H1 (cell line): Measurements from ENCODE around the gene ZNF202. TPM values are rescaled to one million over a fixed set of nuclear protein-coding genes. Genes with fewer than 3 reads are reported as not detected.

Experiments
- CTCF ChIA-PET: fragments of 300-600 bp; sonication (Branson Sonifier 250); formaldehyde crosslinking; loops from one replicate; lab custom pipeline; 2021; ENCODE audit not compliant: partially characterized antibody; lab: Charles Lee
- POLR2A ChIA-PET: fragments of 300-600 bp; sonication (Branson Sonifier 250); formaldehyde crosslinking; loops from one replicate; lab custom pipeline; 2021; ENCODE audit warnings: inconsistent platforms; ENCODE audit not compliant: partially characterized antibody; lab: Charles Lee
- DNase-seq, 2 experiments: peaks; one replicate each; pipeline versions ENCODE4 v3.0.0 to v3.0.0-alpha.2; 2010 to 2022; ENCODE audit warnings: low spot score in 2 of 2, low read depth in 1 of 2, mixed read lengths in 1 of 2
- FAIRE-seq: peaks from 2 replicates; lab custom pipeline; 2011; peaks lifted over from hg19 to GRCh38; lab: Jason Lieb, UNC
- H2AFZ ChIP-seq: 2 replicates; pipeline ENCODE4 v1.8.1; 2012; ENCODE audit warnings: low read length, inconsistent platforms
- H2AK5ac ChIP-seq: 2 replicates; pipeline ENCODE4 v1.6.1; 2013; ENCODE audit warnings: low read depth, low read length
- H2BK120ac ChIP-seq: replicated peaks from 2 replicates; pipeline ENCODE3; 2013; ENCODE audit warnings: low read depth, low read length, inconsistent platforms
- H2BK12ac ChIP-seq: 2 replicates; pipeline ENCODE4 v1.6.1; 2013; ENCODE audit warnings: low read depth, low read length
- H2BK15ac ChIP-seq: 2 replicates; pipeline ENCODE4 v1.6.1; 2013; ENCODE audit warnings: low read length
- H2BK20ac ChIP-seq: 2 replicates; pipeline ENCODE4 v1.6.1; 2013; ENCODE audit warnings: low read length
- H2BK5ac ChIP-seq: 2 replicates; pipeline ENCODE4 v1.6.1; 2013; ENCODE audit warnings: low read depth, low read length
- H3K14ac ChIP-seq: 2 replicates; pipeline ENCODE4 v1.6.1; 2013; ENCODE audit warnings: inconsistent platforms; ENCODE audit not compliant: insufficient read length
- H3K18ac ChIP-seq: 2 replicates; pipeline ENCODE4 v1.6.1; 2013; ENCODE audit warnings: low read length; ENCODE audit errors: extremely low read depth
- H3K23ac ChIP-seq: 2 replicates; pipeline ENCODE4 v1.6.1; 2013; ENCODE audit warnings: inconsistent platforms; ENCODE audit not compliant: insufficient read length
- H3K23me2 ChIP-seq: 2 replicates; pipeline ENCODE4 v1.6.1; 2013; ENCODE audit warnings: low read depth, low read length
- H3K27ac ChIP-seq: 2 replicates; pipeline ENCODE4 v1.6.1; 2011; ENCODE audit warnings: low read depth, low read length, inconsistent platforms
- H3K27me3 ChIP-seq, 4 experiments: replicated peaks in 1 of 4; 1 replicate in 1 of 4; 2 replicates in 3 of 4; pipeline versions ENCODE4 v1.6.1 to v1.8.1; 2011 to 2013; ENCODE audit warnings: low read length in 3 of 4, mild to moderate bottlenecking in 3 of 4, inconsistent platforms in 2 of 4, mixed read lengths in 2 of 4, moderate library complexity in 1 of 4; ENCODE audit not compliant: control insufficient read depth in 3 of 4, insufficient read depth in 3 of 4; ENCODE audit errors: extremely low read depth in 1 of 4
- H3K36me3 ChIP-seq, 4 experiments: 2 replicates each; pipeline versions ENCODE4 v1.6.1 to v1.8.1; 2011 to 2013; ENCODE audit warnings: mild to moderate bottlenecking in 4 of 4, low read length in 3 of 4, moderate library complexity in 2 of 4, control low read depth in 1 of 4, inconsistent platforms in 1 of 4; ENCODE audit not compliant: insufficient read depth in 4 of 4, control insufficient read depth in 2 of 4
- H3K4ac ChIP-seq: replicated peaks from 2 replicates; pipeline ENCODE3; 2013; ENCODE audit warnings: low read length, low read depth, mixed read lengths, inconsistent platforms; ENCODE audit not compliant: insufficient read length
- H3K4me1 ChIP-seq, 4 experiments: replicated peaks in 1 of 4; 1 replicate in 1 of 4; 2 replicates in 3 of 4; pipeline versions ENCODE4 v1.6.1 to v1.8.1; 2011 to 2013; ENCODE audit warnings: low read length in 3 of 4, inconsistent platforms in 2 of 4, mixed read lengths in 1 of 4; ENCODE audit not compliant: insufficient read depth in 4 of 4, control insufficient read depth in 3 of 4
- H3K4me2 ChIP-seq, 2 experiments: 2 replicates each; pipeline versions ENCODE4 v1.6.1 to v1.8.1; 2011 to 2013; ENCODE audit warnings: low read depth in 2 of 2, low read length in 2 of 2, control low read depth in 1 of 2, inconsistent platforms in 1 of 2, mild to moderate bottlenecking in 1 of 2; ENCODE audit not compliant: insufficient read depth in 1 of 2
- H3K4me3 ChIP-seq, 4 experiments: fragments of 200-600, 300-600 bp in 1 of 4; sonication (generic), shearing (Covaris generic), sonication (Bioruptor Twin) in 1 of 4; 2 replicates each; pipeline versions ENCODE4 v1.5.1 to v1.8.1; 2011 to 2016; ENCODE audit warnings: low read length in 4 of 4, low read depth in 3 of 4, control low read depth in 2 of 4, inconsistent platforms in 2 of 4, mild to moderate bottlenecking in 2 of 4, mixed read lengths in 1 of 4, moderate library complexity in 1 of 4; ENCODE audit not compliant: insufficient read depth in 2 of 4; ENCODE audit errors: extremely low read depth in 1 of 4
- H3K56ac ChIP-seq: replicated peaks from 2 replicates; pipeline ENCODE3; 2013; ENCODE audit warnings: low read depth, mild to moderate bottlenecking, mixed read lengths, low read length, inconsistent platforms; ENCODE audit not compliant: insufficient read length
- H3K79me1 ChIP-seq: 2 replicates; pipeline ENCODE4 v1.6.1; 2013; ENCODE audit warnings: low read depth, low read length, control low read depth
- H3K79me2 ChIP-seq, 2 experiments: 2 replicates each; pipeline versions ENCODE4 v1.6.1 to v1.8.1; 2012 to 2013; ENCODE audit warnings: low read length in 2 of 2, mild to moderate bottlenecking in 2 of 2, inconsistent platforms in 1 of 2; ENCODE audit not compliant: insufficient read depth in 2 of 2, control insufficient read depth in 1 of 2
- H3K9ac ChIP-seq, 4 experiments: replicated peaks in 1 of 4; 1 replicate in 1 of 4; 2 replicates in 3 of 4; pipeline versions ENCODE4 v1.6.1 to v1.8.1; 2011 to 2013; ENCODE audit warnings: low read depth in 3 of 4, low read length in 3 of 4, control low read depth in 2 of 4, mild to moderate bottlenecking in 2 of 4, moderate library complexity in 2 of 4, inconsistent platforms in 1 of 4; ENCODE audit errors: extremely low read depth in 1 of 4
- H3K9me3 ChIP-seq, 2 experiments: 2 replicates each; pipeline versions ENCODE4 v1.6.1 to v1.8.1; 2012 to 2013; ENCODE audit warnings: mild to moderate bottlenecking in 2 of 2, moderate library complexity in 2 of 2, control low read depth in 1 of 2, inconsistent platforms in 1 of 2, low read depth in 1 of 2, low read length in 1 of 2, mixed read lengths in 1 of 2; ENCODE audit not compliant: insufficient read depth in 2 of 2
- H4K20me1 ChIP-seq, 2 experiments: replicated peaks in 1 of 2; 2 replicates each; pipeline versions ENCODE3 to v1.8.1; 2011 to 2013; ENCODE audit warnings: inconsistent platforms in 2 of 2, low read length in 2 of 2, mild to moderate bottlenecking in 1 of 2; ENCODE audit not compliant: insufficient read depth in 2 of 2, control insufficient read depth in 1 of 2
- H4K5ac ChIP-seq: 2 replicates; pipeline ENCODE4 v1.6.1; 2013; ENCODE audit warnings: low read length, low read depth, mixed read lengths, inconsistent platforms; ENCODE audit not compliant: insufficient read length
- H4K8ac ChIP-seq: 2 replicates; pipeline ENCODE4 v1.8.0; 2013; ENCODE audit warnings: mild to moderate bottlenecking, moderate library complexity, low read length, inconsistent platforms; ENCODE audit not compliant: insufficient read depth; ENCODE audit errors: extremely low read depth
- H4K91ac ChIP-seq: replicated peaks from 2 replicates; pipeline ENCODE3; 2013; ENCODE audit warnings: low read length, mixed read lengths, inconsistent platforms; ENCODE audit not compliant: insufficient read length
- CTCF ChIP-seq, 3 experiments: IDR thresholded peaks; 1 replicate in 2 of 3; 2 replicates in 1 of 3; pipeline versions ENCODE4 v1.5.1 to v1.6.1; 2011; ENCODE audit warnings: low read length in 3 of 3, mild to moderate bottlenecking in 3 of 3, inconsistent platforms in 2 of 3, low read depth in 1 of 3, moderate library complexity in 1 of 3; ENCODE audit not compliant: insufficient read depth in 1 of 3; ENCODE audit errors: control extremely low read depth in 1 of 3
- E2F6 ChIP-seq: IDR thresholded peaks from 2 replicates; pipeline ENCODE4 v1.6.1; 2012; ENCODE audit warnings: inconsistent platforms
- EP300 ChIP-seq, 2 experiments: IDR thresholded peaks; 1 replicate in 1 of 2; 2 replicates in 1 of 2; pipeline ENCODE4 v1.6.1; 2011 to 2012; ENCODE audit warnings: low read depth in 2 of 2, low read length in 2 of 2, mild to moderate bottlenecking in 2 of 2, borderline replicate concordance in 1 of 2, inconsistent platforms in 1 of 2, moderate library complexity in 1 of 2
- JUN ChIP-seq: IDR thresholded peaks from 2 replicates; pipeline ENCODE4 v1.6.1; 2011; ENCODE audit warnings: low read depth, mild to moderate bottlenecking, improper control_type of control experiment, low read length
- JUND ChIP-seq: IDR thresholded peaks from 2 replicates; pipeline ENCODE4 v1.6.1; 2011; ENCODE audit warnings: mild to moderate bottlenecking, improper control_type of control experiment, low read length
- RAD21 ChIP-seq, 2 experiments: IDR thresholded peaks in 1 of 2; conservative IDR thresholded peaks in 1 of 2; 2 replicates each; pipeline ENCODE4 v1.6.1; 2011; ENCODE audit warnings: low read depth in 2 of 2, low read length in 2 of 2, improper control_type of control experiment in 1 of 2, inconsistent platforms in 1 of 2, mild to moderate bottlenecking in 1 of 2, moderate library complexity in 1 of 2
- SAP30 ChIP-seq: fragments of 300-600 bp; sonication (generic); IDR thresholded peaks from 2 replicates; pipeline ENCODE4 v1.7.1; 2012; ENCODE audit warnings: low read length, moderate library complexity, mild to moderate bottlenecking, inconsistent platforms; ENCODE audit not compliant: insufficient read depth, insufficient replicate concordance
- SIRT6 ChIP-seq: IDR thresholded peaks from one replicate; pipeline ENCODE4 v1.7.1; 2012; ENCODE audit warnings: low read length, inconsistent platforms
- TCF12 ChIP-seq: IDR thresholded peaks from 2 replicates; pipeline ENCODE4 v1.6.1; 2011; ENCODE audit warnings: low read depth, mild to moderate bottlenecking, low read length
- WGBS, 2 experiments: shearing (Covaris generic) in 1 of 2; methylation state at CpG; one replicate each; pipeline versions ENCODE4 v1.1.6 to v1.1.7; 2013 to 2015; ENCODE audit warnings: low lambda C conversion rate in 2 of 2, mixed read lengths in 2 of 2, inconsistent platforms in 1 of 2, low coverage in 1 of 2, missing lambda C conversion rate in 1 of 2; ENCODE audit not compliant: insufficient replicate concordance in 2 of 2, insufficient coverage in 1 of 2, insufficient read length in 1 of 2; ENCODE audit errors: extremely low coverage in 1 of 2, missing lambda C conversion rate in 1 of 2; 5-methylcytosine and 5-hydroxymethylcytosine counted together
- polyA plus RNA-seq, 7 experiments: library from polyadenylated mRNA; depleted of rRNA in 3 of 7; stranded (reverse) in 5 of 7; unstranded in 2 of 7; fragments of >200 nt in 5 of 7; fragments of 200-250 nt in 2 of 7; gene quantifications; 1 replicate in 5 of 7; 2 replicates in 1 of 7; 4 replicates in 1 of 7; pipeline versions ENCODE4 v1.2.1 to v1.2.3, GENCODE V29; 2011 to 2013; ENCODE audit warnings: missing spikeins in 2 of 7, mixed read lengths in 2 of 7
- total RNA-seq: library from RNA; stranded (reverse); fragmentation: NEBNext Ultra II Directional; extraction: Animal tissue kit (Norgen Biotek cat#: 25700); gene quantifications from 2 replicates; pipeline ENCODE4 v1.2.1, GENCODE V29; 2021

Gene ZNF202
- total and polyA plus RNA-seq, 2 of the 8 experiments (the other 6 are each of a cell fraction or from before 2014, with no cell fraction given), result 14.1 to 33.9 TPM

DNA sequence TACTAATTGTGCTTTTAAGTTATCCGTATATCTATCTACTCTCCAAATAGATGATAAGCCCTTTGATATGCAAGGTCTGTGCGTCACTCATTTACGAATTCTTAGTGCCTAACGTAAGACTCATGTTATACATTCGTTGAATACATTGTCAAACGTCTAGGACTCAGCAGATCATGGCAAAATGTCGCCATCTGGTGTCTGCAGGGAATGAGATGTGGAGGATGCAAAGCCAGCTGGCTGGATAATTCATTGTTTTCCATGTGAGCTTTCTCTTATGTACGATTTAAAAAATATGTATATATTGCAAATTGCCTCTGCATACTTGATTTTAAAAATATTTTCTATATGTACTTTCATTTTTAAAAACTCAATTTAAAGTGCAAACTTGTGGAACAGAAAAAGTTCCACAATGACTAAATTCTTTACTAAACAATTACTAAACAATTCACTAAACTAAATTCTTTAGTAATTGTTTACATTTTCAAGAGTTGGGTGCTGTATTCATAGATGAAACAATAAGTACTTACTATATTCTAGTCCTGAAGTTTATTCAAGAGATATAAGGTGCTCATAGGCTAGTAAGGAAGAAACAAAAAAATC lies 33.8 kb downstream of the ZNF202 start:
- Histone ChIP-seq H2BK5ac (no peak overlapping the region), H2BK12ac (no peak overlapping the region), H3K27ac (no peak overlapping the region), H2AFZ (no peak overlapping the region), H2BK120ac (no peak overlapping the region), H2BK20ac (no peak overlapping the region), H4K8ac (no peak overlapping the region), H2AK5ac (no peak overlapping the region), H3K4me2 (no peak overlapping the region), H4K20me1 (no peaks in the 10 kb centered on the region), H3K4me1 (peaks cover 0 to 4% (median 0%) of the 10 kb centered on the region in 4 experiments; a peak in 2 of 7 replicates), H3K18ac (no peak overlapping the region), H3K9me3 (no peaks in the 10 kb centered on the region), H4K5ac (no peak overlapping the region), H2BK15ac (no peak overlapping the region), H3K4me3 (no peak overlapping the region), H3K79me1 (no peaks in the 10 kb centered on the region), H3K27me3 (no peaks in the 10 kb centered on the region), H3K23me2 (no peaks in the 10 kb centered on the region), H4K91ac (no peak overlapping the region), H3K23ac (no peak overlapping the region), H3K14ac (no peak overlapping the region), H3K9ac (no peak overlapping the region), H3K36me3 (no peaks in the 10 kb centered on the region), H3K56ac (no peak overlapping the region), H3K79me2 (no peaks in the 10 kb centered on the region), H3K4ac (no peak overlapping the region)
- WGBS, 2 experiments, result 23% methylated on average over 8 of the region's 8 CpGs; no CpG with 5 or more reads in 1 of the 2 experiments
- ChIA-PET POLR2A (interaction anchor here (0.8 to 1.3 kb wide), 2 partner anchors 66 to 1821 kb away, joined by 3 read pairs; no protein-coding TSS in a partner anchor), CTCF (interaction anchor here (0.6 to 11.6 kb wide), 38 partner anchors 8 to 623 kb away, joined by 3 to 301 read pairs (median 4); partner anchors contain the start of gene SCN3B)
- FAIRE-seq (peak; percentile 92), DNase-seq (peak; percentile 15 to 71)
- TF ChIP-seq RAD21 (IDR thresholded peaks at IDR 0.05 in 1 of 2, conservative IDR thresholded peaks at IDR 0.05 in 1 of 2; ENCODE audit: low read depth in 2 of 2, low read length in 2 of 2) (peak; percentile 86 to 90), JUN (no peak), SAP30 (no peak), TCF12 (no peak), JUND (no peak; the same call in 1 of the 2 replicates), CTCF (IDR thresholded peaks at IDR 0.05; ENCODE audit: control extremely low read depth in 1 of 3, insufficient read depth in 1 of 3, low read depth in 1 of 3, low read length in 3 of 3) (peak; percentile 58 to 83 (median 81)), SIRT6 (no peak), E2F6 (no peak), EP300 (IDR thresholded peaks at IDR 0.05; ENCODE audit: borderline replicate concordance in 1 of 2, low read depth in 2 of 2, low read length in 2 of 2) (no peak)
